ENCODE results near the gene NOP58.
"Not testable (repeated sequence)": the region's sequence is repeated elsewhere in the genome, so short reads cannot be mapped to it uniquely, and the experiment has no call there.

Gene NOP58

DNA sequence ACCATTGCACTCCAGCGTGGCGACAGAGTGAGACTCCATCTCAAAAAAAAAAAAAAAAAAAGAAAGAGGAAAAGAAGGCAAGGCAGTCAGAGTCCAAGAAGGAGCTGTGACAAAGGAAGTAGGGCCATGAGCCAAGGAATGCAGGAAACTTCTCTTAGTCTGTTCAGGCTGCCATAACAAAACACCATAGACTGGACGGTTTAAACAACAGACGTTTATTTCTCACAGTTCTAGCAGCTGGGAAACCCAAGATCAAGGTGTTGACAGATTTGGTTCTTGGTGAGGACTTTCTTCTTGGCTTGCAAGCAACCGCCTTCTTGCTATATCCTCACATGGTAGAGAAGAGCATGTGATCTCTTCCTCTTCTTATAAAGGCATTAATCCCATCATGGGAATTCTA, 14.1 kb upstream of the NOP58 start:
- DNase-seq (ENCODE audit: low read depth) = no peak
- TF ChIP-seq, protein P1, sequence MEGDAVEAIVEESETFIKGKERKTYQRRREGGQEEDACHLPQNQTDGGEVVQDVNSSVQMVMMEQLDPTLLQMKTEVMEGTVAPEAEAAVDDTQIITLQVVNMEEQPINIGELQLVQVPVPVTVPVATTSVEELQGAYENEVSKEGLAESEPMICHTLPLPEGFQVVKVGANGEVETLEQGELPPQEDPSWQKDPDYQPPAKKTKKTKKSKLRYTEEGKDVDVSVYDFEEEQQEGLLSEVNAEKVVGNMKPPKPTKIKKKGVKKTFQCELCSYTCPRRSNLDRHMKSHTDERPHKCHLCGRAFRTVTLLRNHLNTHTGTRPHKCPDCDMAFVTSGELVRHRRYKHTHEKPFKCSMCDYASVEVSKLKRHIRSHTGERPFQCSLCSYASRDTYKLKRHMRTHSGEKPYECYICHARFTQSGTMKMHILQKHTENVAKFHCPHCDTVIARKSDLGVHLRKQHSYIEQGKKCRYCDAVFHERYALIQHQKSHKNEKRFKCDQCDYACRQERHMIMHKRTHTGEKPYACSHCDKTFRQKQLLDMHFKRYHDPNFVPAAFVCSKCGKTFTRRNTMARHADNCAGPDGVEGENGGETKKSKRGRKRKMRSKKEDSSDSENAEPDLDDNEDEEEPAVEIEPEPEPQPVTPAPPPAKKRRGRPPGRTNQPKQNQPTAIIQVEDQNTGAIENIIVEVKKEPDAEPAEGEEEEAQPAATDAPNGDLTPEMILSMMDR (conservative IDR thresholded peaks at IDR 0.05; ENCODE audit: low read depth, low read length) = no peak
- H3K4me3 ChIP-seq (ENCODE audit: low read length) = no peak overlapping the region

DNA sequence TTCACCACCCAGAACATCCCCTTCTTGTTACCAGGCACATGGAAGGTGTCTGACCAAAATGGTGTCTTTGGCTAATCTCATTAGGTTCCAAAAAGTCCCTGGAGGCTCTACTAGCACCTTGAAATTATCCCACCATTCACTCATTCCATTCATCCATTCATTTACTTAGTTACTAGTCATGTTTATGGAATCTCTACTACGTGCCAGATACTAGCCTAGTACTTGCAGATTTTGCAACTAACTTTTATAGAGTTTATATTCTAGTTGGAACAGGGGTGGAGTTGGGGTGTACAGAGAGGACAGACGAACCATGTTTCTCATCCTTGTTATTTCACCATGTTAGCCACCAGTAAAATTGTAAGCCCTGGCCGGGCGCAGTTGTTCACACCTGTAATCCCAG, 4.0 kb upstream of the NOP58 start:
- TF ChIP-seq, protein P1 (conservative IDR thresholded peaks at IDR 0.05; ENCODE audit: low read depth, low read length) = no peak
- no peak for DNase-seq (ENCODE audit: low read depth)
- H3K4me3 ChIP-seq (ENCODE audit: low read length) = no peak overlapping the region

DNA sequence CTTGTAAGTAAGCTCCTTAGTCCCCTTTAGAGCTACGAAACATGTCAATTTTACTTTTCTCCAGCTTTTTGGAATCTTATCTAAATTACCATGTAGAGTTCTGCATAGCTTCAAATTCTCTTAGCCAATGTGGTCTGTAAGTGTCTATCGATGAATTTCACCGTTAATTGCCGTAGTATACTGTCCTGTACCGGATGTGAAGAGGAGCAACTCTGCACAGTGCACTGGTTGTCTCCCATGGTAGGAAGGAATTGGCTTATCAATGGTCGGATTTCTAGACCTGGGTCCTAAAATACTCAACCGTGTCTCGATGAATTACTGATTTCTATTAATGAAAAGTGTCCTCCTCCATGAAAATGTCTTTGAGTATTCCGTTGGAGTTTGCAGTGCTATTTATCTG, 1.9 kb downstream of the NOP58 start:
- H3K4me3 ChIP-seq (ENCODE audit: low read length) = peak overlapping the region; percentile 99
- TF ChIP-seq, protein P1 (conservative IDR thresholded peaks at IDR 0.05; ENCODE audit: low read depth, low read length) = no peak
- no peak for DNase-seq (ENCODE audit: low read depth)

DNA sequence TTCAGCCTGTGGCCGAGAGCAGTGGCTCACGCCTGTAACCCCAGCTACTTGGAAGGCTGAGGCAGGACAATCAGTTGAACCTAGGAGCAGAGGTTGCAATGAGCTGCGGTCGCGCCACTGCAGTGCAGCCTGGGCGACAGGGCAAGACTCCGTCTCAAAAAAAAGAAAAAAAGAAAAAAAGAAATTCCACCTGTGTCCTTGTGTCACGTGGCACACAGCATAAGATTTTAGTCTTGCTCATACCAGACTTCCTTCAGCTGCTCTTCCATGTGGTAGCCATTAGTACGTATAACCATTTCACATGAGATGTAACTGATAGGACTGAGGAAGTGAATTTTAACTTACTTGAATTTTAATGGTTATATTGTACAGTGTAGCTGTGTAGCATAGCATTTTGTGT, 4.0 kb downstream of the NOP58 start:
- TF ChIP-seq, protein P1 (conservative IDR thresholded peaks at IDR 0.05; ENCODE audit: low read depth, low read length) = no peak
- H3K4me3 ChIP-seq (ENCODE audit: low read length) = no peak overlapping the region

DNA sequence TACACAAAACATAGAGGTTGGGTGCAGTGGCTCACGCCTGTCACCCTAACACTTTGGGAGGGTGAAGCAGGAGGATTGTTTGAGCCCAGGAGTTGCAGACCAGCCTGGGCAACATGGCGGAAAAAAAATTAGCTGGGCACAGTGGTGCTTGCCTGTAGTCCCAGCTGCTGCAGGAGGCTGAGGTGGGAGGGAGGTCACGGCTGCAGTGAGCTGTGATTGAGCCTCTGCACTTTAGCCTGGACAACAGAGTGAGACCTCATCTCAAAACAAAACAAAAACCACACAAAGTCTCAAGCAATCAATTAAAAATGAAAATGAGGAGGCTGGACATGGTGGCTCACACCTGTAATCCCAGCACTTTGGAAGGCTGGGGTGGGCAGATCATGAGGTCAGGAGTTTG, 4.9 kb downstream of the NOP58 start:
- H3K4me3 ChIP-seq (ENCODE audit: low read length) = no peak overlapping the region
- TF ChIP-seq, protein P1 (conservative IDR thresholded peaks at IDR 0.05; ENCODE audit: low read depth, low read length) = no peak

More for the DNA sequence above, 4.0 kb downstream of the NOP58 start:
- DNase-seq (ENCODE audit: low read depth) = no peak

DNA sequence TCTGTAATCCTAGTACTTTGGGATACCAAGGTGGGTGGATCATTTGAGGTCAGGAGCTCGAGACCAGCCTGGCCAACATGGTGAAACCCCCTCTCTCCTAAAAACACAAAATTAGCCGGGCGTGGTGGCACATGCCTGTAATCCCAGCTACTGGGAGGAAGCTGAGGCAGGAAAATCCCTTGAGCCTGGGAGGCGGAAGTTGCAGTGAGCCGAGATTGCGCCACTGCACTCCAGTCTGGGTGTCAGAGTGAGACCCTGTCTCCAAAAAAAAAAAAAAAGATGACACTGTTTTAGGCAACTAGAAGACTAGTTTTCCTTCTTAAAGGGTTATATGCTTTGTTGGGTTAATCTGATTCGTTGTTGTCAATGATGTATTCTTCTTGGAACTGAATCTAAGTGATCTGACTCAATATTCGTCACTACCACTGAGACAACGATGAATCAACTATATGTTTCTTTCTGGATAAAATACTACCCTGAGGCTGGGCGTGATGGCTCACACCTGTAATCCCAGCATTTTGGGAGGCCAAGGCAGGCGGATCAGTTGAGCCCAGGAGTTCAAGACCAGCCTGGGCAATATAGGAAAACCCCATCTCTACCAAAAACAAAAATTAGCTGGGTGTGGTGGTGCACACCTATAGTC, 10.6 kb downstream of the NOP58 start:
- not testable (repeated sequence) for DNase-seq (ENCODE audit: low read depth)

More for the DNA sequence above, 4.9 kb downstream of the NOP58 start:
- no peak for DNase-seq (ENCODE audit: low read depth)

DNA sequence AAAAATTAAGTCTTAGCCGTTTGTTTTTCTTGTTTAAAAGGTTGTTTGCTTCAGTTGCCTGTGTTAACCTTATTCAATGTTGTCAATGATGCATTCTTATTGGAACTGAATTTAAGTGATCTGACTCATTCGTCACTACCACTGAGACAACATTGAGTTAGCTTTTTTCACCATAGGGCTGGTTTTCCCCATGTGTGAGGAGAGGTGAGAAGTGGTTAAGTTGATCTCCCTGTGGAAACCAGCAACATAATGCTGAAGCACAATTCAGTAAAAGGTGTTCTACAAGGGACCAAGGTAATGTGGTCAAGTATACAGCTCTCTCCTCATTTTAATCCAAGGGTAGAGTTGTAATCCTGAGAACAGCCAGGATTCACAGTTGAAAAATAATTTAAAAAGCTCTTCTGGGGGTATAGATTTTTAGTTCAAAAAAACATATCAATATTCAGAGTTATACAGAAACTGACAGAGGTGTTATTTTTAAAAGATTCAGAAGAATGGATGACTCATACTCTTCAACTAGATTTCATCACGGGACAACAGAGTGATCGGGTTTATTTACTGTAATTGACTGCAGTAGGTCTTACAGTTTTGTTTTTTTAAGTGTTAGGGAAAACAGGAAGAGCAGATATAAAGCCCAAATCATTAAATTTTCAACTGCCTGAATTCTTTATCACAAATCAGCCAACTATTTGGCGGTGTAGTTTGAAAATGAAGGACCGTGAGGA, 12.6 kb downstream of the NOP58 start:
- no peak overlapping the region for H3K4me3 ChIP-seq (ENCODE audit: low read length)
- TF ChIP-seq, protein P1 (conservative IDR thresholded peaks at IDR 0.05; ENCODE audit: low read depth, low read length) = no peak
- peak; percentile 43 for DNase-seq (ENCODE audit: low read depth)

More for the DNA sequence above, 10.6 kb downstream of the NOP58 start:
- H3K4me3 ChIP-seq (ENCODE audit: low read length) = not testable (repeated sequence)
